LHCN-M2 (cell line): ENCODE measurements around the gene MBD5. TPM values are rescaled to one million over a fixed set of nuclear protein-coding genes. Genes with fewer than 3 reads are reported as not detected.

Experiments used
- DNase-seq: peaks from one replicate; pipeline ENCODE4 v3.0.0-alpha.2; 2012; ENCODE audit warnings: low read depth
- total RNA-seq: library from RNA; depleted of rRNA; stranded (reverse); fragments of >200 nt; gene quantifications from 2 replicates; pipeline ENCODE4 v1.2.3, GENCODE V29; 2014

The MBD5 gene
- total RNA-seq, 1 experiment from 2014 or later, result 15.6 TPM

DNA sequence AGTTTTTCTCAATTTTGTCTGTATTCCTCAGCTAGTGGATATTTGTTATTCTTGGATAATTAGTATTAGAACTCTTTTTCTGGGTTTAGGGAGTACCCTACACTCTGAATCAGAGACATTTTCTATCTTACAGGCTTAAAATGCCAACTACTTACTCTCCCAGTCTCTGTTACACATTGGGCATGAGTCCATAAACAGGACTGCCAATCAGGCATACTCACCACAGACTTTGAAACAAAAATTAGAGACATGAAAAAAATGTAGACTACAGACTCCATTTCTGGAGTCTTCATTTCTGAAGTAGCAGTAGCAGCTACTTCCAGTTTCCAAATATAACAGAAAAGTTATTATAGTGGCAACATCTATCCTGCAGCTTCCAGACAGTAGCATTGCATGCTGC, 279.7 kb downstream of the MBD5 start:
- DNase-seq, result no peak

DNA sequence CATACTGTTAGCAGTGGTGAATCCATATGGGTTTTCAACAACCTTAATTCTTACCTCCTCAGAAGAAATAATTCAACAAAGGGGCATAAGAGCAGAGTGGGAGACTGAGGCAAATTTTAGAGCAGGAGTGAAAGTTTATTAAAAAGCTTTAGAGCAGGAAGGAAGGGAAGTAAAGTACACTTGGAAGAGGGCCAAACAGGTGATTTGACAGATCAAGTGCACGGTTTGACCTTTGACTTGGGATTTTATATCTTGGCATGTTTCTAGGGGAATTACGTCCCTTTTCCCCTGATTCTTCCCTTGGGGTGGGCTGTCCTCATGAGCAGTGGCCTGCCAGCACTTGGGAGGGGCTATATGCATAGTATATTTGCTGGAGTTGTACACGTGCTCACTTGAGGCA, 280.5 kb downstream of the MBD5 start:
- DNase-seq, result no peak

GRCh38 chr2:148302526-148302925, 281.6 kb downstream of the MBD5 start:
- DNase-seq, result no peak

DNA sequence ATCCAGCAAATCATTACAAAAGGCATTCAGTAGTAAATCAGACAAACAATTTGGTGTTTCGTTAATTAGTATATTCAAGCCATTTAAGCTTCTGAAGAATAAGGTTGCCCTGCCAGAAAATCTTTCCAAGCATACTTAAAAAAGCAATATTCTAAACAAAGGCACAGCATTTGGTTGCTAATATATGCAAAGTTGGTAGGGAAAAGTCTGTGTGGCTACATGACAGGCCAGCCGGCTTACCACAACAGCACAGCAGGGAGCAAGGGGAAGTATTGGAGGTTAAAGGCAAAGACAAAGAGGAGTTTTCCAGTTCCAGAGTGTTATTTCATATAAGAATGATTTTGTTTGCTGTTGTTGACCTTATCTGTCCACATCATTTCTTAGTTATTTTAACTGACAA, 282.3 kb downstream of the MBD5 start:
- DNase-seq, result no peak

DNA sequence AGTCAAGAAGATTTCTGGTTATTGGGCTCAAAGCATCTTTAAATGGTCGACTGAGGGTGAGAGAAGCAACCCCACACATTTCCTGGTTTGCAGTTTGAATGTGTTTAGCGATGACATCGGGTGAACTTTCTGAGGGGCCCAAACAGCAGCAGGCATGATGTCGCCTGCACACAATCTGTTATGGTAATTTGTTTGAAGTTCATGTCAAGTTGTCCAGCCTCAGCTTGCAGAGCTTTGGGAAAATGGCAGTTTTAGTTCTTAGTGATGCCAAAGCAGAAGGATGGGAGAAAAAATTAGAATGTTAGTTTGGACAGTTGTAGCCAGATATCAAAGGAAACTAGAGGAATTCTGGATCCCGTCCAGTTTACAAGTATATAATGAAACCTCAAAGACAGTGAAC, 284.6 kb downstream of the MBD5 start:
- DNase-seq, result no peak

GRCh38 chr2:148306027-148306426, 285.1 kb downstream of the MBD5 start:
- no peak for DNase-seq

- no peak for DNase-seq
These were observed 296.7 kb downstream of the MBD5 start for GRCh38 chr2:148317598-148317997.

GRCh38 chr2:148338541-148338940, 317.6 kb downstream of the MBD5 start:
- DNase-seq, result peak; percentile 86

DNA sequence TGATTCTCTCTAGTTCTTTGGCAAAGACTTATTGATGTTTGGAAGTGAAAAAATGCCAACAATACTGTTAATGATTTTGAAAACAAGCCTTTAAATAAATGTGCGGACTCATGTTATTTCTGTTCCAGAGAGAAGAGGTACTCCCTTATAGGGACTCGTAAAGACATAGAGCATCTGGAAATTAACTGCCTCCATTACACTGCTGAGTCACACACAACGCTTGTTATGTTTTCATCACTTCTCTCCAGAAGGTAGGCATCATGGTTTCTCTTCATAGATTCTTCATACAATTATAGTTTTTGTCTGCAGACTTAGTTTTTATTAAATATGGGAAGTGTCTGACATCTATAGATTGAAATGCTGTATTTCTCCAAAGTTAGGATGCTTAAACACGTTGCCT, 321.2 kb downstream of the MBD5 start:
- no peak for DNase-seq

DNA sequence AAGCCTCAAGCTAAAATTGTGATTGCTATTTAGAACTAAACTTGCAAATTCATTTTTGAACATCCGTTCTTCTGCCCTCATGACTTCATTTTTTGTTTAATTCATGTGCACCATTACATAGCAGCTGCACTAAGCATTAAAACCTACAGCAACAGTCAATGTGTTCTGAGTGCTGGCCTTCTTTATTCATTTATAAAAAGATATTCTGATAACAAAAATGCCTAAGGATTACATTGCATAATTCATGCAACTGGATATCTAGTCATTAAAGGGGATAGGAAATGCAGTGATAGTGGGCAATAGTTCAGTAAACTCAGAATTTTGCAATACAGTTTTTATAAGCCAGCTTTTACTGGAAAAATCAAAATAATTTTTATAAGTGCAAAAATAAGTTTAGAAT, 329.3 kb downstream of the MBD5 start:
- DNase-seq, result peak; percentile 10

- DNase-seq, result no peak
These were observed 330.7 kb downstream of the MBD5 start for GRCh38 chr2:148351437-148352143.

DNA sequence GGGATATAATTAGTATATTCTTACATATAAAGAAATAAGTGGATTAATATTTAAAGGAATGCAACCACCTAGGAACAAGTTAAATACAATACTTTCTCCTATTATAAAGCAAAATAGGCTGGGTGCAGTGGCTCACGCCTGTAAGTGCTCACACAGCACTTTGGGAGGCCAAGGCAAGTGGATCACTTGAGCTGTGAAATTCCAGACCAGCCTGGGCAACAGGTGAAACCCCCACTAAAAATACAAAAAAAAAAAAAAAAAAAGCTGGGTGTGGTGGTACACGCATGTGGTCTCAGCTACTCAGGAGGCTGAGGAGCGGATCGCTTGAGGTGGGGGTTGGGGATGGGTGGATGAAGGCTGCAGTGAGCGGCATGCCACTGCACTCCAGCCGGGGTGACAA, 337.5 kb downstream of the MBD5 start:
- no peak for DNase-seq

DNA sequence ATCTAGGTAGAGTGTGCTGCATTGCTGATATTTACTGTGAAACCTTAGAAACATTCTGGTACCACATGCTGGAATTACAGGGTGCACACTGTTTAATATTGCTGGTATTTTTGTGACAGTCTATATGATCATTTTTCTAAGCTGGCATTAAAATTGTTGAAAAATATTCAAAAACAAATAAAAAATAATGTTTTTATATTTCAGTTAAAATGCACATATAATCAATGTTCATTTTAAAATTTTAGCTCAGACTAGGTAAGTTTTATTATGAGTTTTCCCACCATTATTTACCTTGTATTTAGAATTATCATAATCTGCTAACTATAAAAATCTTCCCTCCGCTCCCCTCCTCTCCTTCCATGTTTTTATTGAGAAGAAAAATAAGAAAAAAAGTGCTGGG, 339.8 kb downstream of the MBD5 start:
- no peak for DNase-seq

DNA sequence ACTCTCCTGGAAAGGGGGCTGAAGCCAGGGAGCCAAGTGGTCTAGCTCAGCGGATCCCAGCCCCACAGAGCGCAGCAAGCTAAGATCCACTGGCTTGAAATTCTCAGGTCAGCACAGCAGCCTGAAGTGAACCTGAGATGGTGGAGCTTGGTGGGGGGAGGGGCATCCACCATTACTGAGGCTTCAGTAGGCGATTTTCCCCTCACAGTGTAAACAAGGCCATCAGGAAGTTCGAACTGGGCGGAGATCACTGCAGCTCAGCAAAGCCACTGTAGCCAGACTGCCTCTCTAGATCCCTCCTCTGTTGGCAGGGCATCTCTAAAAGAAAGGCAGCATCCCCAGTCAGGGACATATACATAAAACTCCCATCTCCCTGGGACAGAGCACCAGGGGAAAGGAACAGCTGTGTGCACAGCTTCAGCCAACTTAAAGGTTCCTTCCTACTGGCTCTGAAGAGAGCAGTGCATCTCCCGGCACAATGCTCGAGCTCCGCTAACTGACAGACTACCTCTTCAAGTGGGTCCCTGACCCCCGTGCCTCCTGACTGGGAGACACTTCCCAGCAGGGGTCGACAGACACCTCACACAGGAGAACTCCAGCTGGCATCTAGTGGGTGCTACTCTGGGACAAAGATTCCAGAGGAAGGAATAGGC, 341.4 kb downstream of the MBD5 start:
- no peak for DNase-seq

DNA sequence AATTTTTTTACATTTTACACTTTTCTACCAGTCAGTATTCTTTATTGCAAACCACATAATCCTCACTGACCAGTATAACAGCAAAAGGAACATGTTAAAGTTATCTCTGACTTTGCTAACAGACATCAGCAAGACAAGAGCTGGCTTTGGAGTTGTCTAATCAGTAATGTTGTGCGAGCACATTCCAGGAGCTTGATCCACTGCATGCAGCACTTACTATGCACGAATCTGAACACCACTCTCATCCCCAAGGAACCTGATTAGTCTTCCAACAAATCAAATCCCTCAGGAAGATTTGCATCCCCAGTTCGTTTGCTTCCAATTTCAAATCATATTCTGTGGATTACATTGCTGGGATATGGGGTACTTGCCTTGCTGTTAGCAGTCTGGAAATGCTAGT, 354.3 kb downstream of the MBD5 start:
- DNase-seq, result no peak

GRCh38 chr2:148391324-148391723, 370.4 kb downstream of the MBD5 start:
- peak; percentile 7 for DNase-seq

DNA sequence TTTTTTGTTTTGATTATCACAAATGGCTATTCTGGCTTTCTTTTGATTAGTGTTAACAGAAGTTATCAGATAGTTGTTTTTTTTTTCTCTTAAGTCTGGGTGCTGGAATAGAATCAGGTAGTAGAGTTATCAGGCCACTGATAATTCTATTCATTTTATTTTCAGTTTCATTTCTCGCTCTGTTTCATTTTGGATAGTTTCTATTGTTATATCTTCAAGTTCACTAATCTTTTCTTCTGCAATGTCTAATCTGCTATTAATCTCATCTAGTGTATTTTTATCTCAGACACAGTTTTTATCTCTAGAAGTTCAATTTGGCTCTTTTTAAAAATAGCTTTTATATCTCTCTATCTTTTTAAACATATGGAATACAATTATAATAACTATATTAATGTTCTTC, 381.9 kb downstream of the MBD5 start:
- DNase-seq, result no peak

DNA sequence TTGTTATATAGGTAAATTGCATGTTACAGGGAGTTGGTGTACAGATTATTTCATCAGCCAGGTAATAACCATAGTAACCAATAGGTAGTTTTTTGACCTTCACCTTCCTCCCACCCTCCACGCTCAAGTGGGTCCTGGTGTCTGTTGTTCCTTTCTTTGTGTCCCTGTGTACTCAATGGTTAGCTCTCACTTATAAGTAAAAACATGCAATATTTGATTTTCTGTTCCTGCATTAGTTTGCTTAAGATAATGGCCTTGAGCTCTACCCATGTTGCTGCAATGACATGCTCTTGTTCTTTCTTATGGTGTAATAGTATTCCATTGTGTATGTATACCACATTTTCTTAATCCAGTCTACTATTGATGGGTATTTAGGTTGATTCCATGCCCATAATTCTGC, 390.0 kb downstream of the MBD5 start:
- no peak for DNase-seq

- DNase-seq, result no peak
These were observed 395.4 kb downstream of the MBD5 start for GRCh38 chr2:148416248-148416647.

GRCh38 chr2:148430101-148430500, 409.2 kb downstream of the MBD5 start:
- DNase-seq, result no peak

- no peak for DNase-seq
These were observed 427.0 kb downstream of the MBD5 start for GRCh38 chr2:148447877-148448276.

- no peak for DNase-seq
These were observed 429.6 kb downstream of the MBD5 start for GRCh38 chr2:148450531-148450930.

DNA sequence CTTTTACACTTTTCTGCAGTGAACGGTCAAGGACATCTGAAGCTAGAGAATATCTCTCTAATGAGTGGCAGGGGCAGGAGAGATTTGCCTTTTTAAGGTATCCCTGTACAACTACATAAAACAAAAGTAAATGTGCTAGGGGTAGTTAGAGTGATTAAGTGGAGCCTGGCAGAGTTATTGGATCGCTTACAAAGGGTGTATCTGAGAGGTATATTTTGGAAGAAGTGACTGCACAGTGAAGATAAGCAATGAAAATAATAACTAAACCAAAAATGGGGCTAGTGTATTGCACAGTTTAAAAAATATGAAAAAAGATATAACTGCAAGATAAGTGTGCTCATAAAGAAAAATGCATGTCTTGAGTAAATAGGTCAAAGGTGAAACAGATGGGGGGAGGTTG, 430.2 kb downstream of the MBD5 start:
- DNase-seq, result no peak

- no peak for DNase-seq
These were observed 434.9 kb downstream of the MBD5 start for GRCh38 chr2:148455791-148456190.
